ENCODE data around the gene TUSC2.

DNA sequence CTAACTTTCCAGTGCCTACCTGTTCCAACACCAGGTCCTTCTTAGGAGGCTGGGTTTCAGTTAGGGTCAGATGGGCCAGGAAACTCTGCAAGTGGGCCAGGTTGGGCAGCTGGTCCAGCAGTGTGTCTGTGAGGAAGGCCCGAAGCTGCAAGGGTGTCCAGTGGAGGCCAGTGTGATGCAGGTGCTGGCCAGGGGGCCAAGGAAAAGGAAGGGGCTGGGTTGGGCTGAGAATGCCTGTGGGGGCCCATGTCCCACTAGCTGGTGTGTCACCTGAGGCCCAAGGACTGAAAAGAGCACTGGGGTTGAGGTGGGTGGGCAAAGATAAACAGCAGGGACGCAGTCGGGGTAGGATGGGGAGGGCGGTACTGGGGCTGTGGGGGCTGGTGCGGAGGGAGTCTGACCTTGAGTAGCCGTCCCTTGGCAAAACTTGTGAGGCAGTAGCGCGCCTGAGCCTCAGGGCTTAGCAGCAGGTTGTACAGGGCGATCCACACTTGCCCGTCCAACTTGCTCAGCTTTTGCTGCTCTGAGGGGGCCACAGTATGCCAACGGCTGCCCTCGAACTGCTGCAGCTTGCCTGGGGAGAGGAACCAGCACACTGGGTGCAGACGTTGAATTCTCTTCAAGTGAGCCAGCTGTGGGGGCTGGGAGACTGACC is 14.1 kb upstream of the TUSC2 start:
- TF ChIP-seq, protein P1, sequence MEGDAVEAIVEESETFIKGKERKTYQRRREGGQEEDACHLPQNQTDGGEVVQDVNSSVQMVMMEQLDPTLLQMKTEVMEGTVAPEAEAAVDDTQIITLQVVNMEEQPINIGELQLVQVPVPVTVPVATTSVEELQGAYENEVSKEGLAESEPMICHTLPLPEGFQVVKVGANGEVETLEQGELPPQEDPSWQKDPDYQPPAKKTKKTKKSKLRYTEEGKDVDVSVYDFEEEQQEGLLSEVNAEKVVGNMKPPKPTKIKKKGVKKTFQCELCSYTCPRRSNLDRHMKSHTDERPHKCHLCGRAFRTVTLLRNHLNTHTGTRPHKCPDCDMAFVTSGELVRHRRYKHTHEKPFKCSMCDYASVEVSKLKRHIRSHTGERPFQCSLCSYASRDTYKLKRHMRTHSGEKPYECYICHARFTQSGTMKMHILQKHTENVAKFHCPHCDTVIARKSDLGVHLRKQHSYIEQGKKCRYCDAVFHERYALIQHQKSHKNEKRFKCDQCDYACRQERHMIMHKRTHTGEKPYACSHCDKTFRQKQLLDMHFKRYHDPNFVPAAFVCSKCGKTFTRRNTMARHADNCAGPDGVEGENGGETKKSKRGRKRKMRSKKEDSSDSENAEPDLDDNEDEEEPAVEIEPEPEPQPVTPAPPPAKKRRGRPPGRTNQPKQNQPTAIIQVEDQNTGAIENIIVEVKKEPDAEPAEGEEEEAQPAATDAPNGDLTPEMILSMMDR (IDR thresholded peaks at IDR 0.05; ENCODE audit: poor library complexity, severe bottlenecking), result no peak
- no peak for TF ChIP-seq MXI1 (conservative IDR thresholded peaks at IDR 0.05; ENCODE audit: poor library complexity, severe bottlenecking)
- no peak for TF ChIP-seq RAD21 (conservative IDR thresholded peaks at IDR 0.05)
- no peak for TF ChIP-seq EZH2 (IDR thresholded peaks at IDR 0.05; ENCODE audit: borderline replicate concordance, insufficient read depth, low read length, poor library complexity, severe bottlenecking)
- no peak for TF ChIP-seq POLR2AphosphoS5 (IDR thresholded peaks at IDR 0.05)
- TF ChIP-seq, protein P2, sequence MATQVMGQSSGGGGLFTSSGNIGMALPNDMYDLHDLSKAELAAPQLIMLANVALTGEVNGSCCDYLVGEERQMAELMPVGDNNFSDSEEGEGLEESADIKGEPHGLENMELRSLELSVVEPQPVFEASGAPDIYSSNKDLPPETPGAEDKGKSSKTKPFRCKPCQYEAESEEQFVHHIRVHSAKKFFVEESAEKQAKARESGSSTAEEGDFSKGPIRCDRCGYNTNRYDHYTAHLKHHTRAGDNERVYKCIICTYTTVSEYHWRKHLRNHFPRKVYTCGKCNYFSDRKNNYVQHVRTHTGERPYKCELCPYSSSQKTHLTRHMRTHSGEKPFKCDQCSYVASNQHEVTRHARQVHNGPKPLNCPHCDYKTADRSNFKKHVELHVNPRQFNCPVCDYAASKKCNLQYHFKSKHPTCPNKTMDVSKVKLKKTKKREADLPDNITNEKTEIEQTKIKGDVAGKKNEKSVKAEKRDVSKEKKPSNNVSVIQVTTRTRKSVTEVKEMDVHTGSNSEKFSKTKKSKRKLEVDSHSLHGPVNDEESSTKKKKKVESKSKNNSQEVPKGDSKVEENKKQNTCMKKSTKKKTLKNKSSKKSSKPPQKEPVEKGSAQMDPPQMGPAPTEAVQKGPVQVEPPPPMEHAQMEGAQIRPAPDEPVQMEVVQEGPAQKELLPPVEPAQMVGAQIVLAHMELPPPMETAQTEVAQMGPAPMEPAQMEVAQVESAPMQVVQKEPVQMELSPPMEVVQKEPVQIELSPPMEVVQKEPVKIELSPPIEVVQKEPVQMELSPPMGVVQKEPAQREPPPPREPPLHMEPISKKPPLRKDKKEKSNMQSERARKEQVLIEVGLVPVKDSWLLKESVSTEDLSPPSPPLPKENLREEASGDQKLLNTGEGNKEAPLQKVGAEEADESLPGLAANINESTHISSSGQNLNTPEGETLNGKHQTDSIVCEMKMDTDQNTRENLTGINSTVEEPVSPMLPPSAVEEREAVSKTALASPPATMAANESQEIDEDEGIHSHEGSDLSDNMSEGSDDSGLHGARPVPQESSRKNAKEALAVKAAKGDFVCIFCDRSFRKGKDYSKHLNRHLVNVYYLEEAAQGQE (IDR thresholded peaks at IDR 0.05; ENCODE audit: borderline replicate concordance), result no peak

All from neural cell (in vitro differentiated cells).